HG02870 (cell line): ENCODE measurements around the gene SETBP1.

Experiments used
- ATAC-seq: cut with Tn5 transposase; IDR thresholded peaks from one replicate; pipeline ENCODE4 v1.9.1; 2021; ENCODE audit warnings: mild to moderate bottlenecking, moderate library complexity; ENCODE audit not compliant: unreplicated experiment

SETBP1 gene

GRCh38 chr18:44680273-44681075 lies at the start of gene SETBP1:
TSS of gene SETBP1 (plus strand) at chr18:44680888. CDS start at chr18:44701347, 20,459 bp downstream.
- no peak for ATAC-seq

GRCh38 chr18:44632469-44633145 lies 48.1 kb upstream of the SETBP1 start:
- ATAC-seq, result no peak

- no peak for ATAC-seq
Observed at GRCh38 chr18:44635546-44635945, 45.1 kb upstream of the SETBP1 start.

- peak; percentile 90 for ATAC-seq
Observed at GRCh38 chr18:44636241-44636640, 44.4 kb upstream of the SETBP1 start.

- ATAC-seq, result peak; percentile 50
Observed at GRCh38 chr18:44637210-44638033, 43.3 kb upstream of the SETBP1 start.

GRCh38 chr18:44638034-44638540 lies 42.6 kb upstream of the SETBP1 start:
- no peak for ATAC-seq

GRCh38 chr18:44638811-44639210 lies 41.9 kb upstream of the SETBP1 start:
- ATAC-seq, result no peak

- no peak for ATAC-seq
Observed at GRCh38 chr18:44643004-44643403, 37.7 kb upstream of the SETBP1 start.

GRCh38 chr18:44651478-44651877 lies 29.2 kb upstream of the SETBP1 start:
- ATAC-seq, result no peak

GRCh38 chr18:44651918-44652572 lies 28.6 kb upstream of the SETBP1 start:
- ATAC-seq, result no peak

- no peak for ATAC-seq
Observed at GRCh38 chr18:44652722-44653121, 28.0 kb upstream of the SETBP1 start.

- ATAC-seq, result no peak
Observed at GRCh38 chr18:44654573-44654972, 26.1 kb upstream of the SETBP1 start.

- no peak for ATAC-seq
Observed at GRCh38 chr18:44655435-44655834, 25.3 kb upstream of the SETBP1 start.

- ATAC-seq, result no peak
Observed at GRCh38 chr18:44659771-44660170, 20.9 kb upstream of the SETBP1 start.

GRCh38 chr18:44668270-44668975 lies 12.3 kb upstream of the SETBP1 start:
- no peak for ATAC-seq

- ATAC-seq, result no peak
Observed at GRCh38 chr18:44671914-44672313, 8.8 kb upstream of the SETBP1 start.

GRCh38 chr18:44672506-44672905 lies 8.2 kb upstream of the SETBP1 start:
- no peak for ATAC-seq

GRCh38 chr18:44673256-44673880 lies 7.3 kb upstream of the SETBP1 start:
- no peak for ATAC-seq

- no peak for ATAC-seq
Observed at GRCh38 chr18:44677933-44678332, 2.8 kb upstream of the SETBP1 start.

GRCh38 chr18:44678725-44679055 lies 2.0 kb upstream of the SETBP1 start:
- ATAC-seq, result no peak
